Neuronal stem cell (in vitro differentiated cells): Measurements from ENCODE around the gene SLC44A3.

Source experiments
- DNase-seq: peaks from one replicate; pipeline ENCODE4 v3.0.0-alpha.2; 2013; ENCODE audit warnings: low spot score
- H2AFZ ChIP-seq: one replicate; pipeline ENCODE4 v1.6.1; 2013; ENCODE audit warnings: mild to moderate bottlenecking, low read length, inconsistent platforms
- H2AK5ac ChIP-seq: 2 replicates; pipeline ENCODE4 v1.6.1; 2013; ENCODE audit warnings: low read depth, mild to moderate bottlenecking, inconsistent platforms, low read length, moderate library complexity, mixed read lengths
- H2BK120ac ChIP-seq: 2 replicates; pipeline ENCODE4 v1.6.1; 2013; ENCODE audit warnings: low read depth, mild to moderate bottlenecking, inconsistent platforms, low read length, moderate library complexity, mixed read lengths
- H2BK12ac ChIP-seq: one replicate; pipeline ENCODE4 v1.6.1; 2013; ENCODE audit warnings: low read length, inconsistent platforms
- H2BK15ac ChIP-seq: 2 replicates; pipeline ENCODE4 v1.6.1; 2013; ENCODE audit warnings: mild to moderate bottlenecking, low read length, inconsistent platforms, mixed read lengths
- H2BK5ac ChIP-seq: one replicate; pipeline ENCODE4 v1.6.1; 2013; ENCODE audit warnings: inconsistent platforms, mild to moderate bottlenecking, low read length, moderate library complexity
- H3K14ac ChIP-seq: one replicate; pipeline ENCODE4 v1.6.1; 2013; ENCODE audit warnings: low read length, inconsistent platforms
- H3K18ac ChIP-seq: 2 replicates; pipeline ENCODE4 v1.6.1; 2013; ENCODE audit warnings: low read length, inconsistent platforms
- H3K23ac ChIP-seq: 2 replicates; pipeline ENCODE4 v1.6.1; 2013; ENCODE audit warnings: low read depth, mild to moderate bottlenecking, mixed read lengths, low read length, inconsistent platforms; ENCODE audit not compliant: poor library complexity
- H3K27ac ChIP-seq: replicated peaks from 3 replicates; pipeline ENCODE4 v1.5.1; 2013; ENCODE audit warnings: low read length, inconsistent platforms
- H3K27me3 ChIP-seq, 3 experiments: 2 replicates each; pipeline ENCODE4 v1.6.1; 2013; ENCODE audit warnings: low read length in 3 of 3, mild to moderate bottlenecking in 2 of 3, inconsistent platforms in 1 of 3, low read depth in 1 of 3, mixed read lengths in 1 of 3, moderate library complexity in 1 of 3; ENCODE audit not compliant: control insufficient read depth in 3 of 3, insufficient read depth in 3 of 3
- H3K36me3 ChIP-seq, 2 donors: replicated peaks in 1 of 2; 2 replicates each; pipeline ENCODE4 v1.6.1; 2013; ENCODE audit warnings: low read length in 2 of 2; ENCODE audit not compliant: control insufficient read depth in 2 of 2, insufficient read depth in 2 of 2
- H3K4ac ChIP-seq: 2 replicates; pipeline ENCODE4 v1.6.1; 2013; ENCODE audit warnings: inconsistent platforms, mild to moderate bottlenecking, low read length, moderate library complexity
- H3K4me1 ChIP-seq, 2 donors: 1 replicate in 1 of 2; 2 replicates in 1 of 2; pipeline ENCODE4 v1.6.1; 2013; ENCODE audit warnings: low read length in 2 of 2, low read depth in 1 of 2; ENCODE audit not compliant: control insufficient read depth in 2 of 2, insufficient read depth in 1 of 2
- H3K4me2 ChIP-seq: one replicate; pipeline ENCODE4 v1.6.1; 2013; ENCODE audit warnings: mild to moderate bottlenecking, low read length, inconsistent platforms; ENCODE audit not compliant: insufficient read depth, poor library complexity, severe bottlenecking
- H3K4me3 ChIP-seq, 2 donors: 2 replicates each; pipeline ENCODE4 v1.5.1; 2013; ENCODE audit warnings: low read length in 2 of 2, mild to moderate bottlenecking in 2 of 2, inconsistent platforms in 1 of 2, moderate library complexity in 1 of 2
- H3K79me1 ChIP-seq: one replicate; pipeline ENCODE4 v1.6.1; 2013; ENCODE audit warnings: low read depth, mild to moderate bottlenecking, inconsistent platforms, low read length, moderate library complexity
- H3K9ac ChIP-seq: one replicate; pipeline ENCODE4 v1.6.1; 2013; ENCODE audit warnings: mild to moderate bottlenecking, low read depth, low read length, inconsistent platforms; ENCODE audit not compliant: poor library complexity
- H3K9me3 ChIP-seq, 2 donors: replicated peaks in 1 of 2; 2 replicates each; pipeline versions ENCODE3 to v1.6.1; 2013; ENCODE audit warnings: low read length in 2 of 2, mild to moderate bottlenecking in 2 of 2, inconsistent platforms in 1 of 2, low read depth in 1 of 2, mixed read lengths in 1 of 2, moderate library complexity in 1 of 2; ENCODE audit not compliant: control insufficient read depth in 2 of 2, insufficient read depth in 1 of 2
- H4K8ac ChIP-seq: one replicate; pipeline ENCODE4 v1.6.1; 2013; ENCODE audit warnings: low read depth, mild to moderate bottlenecking, inconsistent platforms, low read length, moderate library complexity
- H4K91ac ChIP-seq: one replicate; pipeline ENCODE4 v1.6.1; 2013; ENCODE audit warnings: low read length, low read depth, mild to moderate bottlenecking, inconsistent platforms; ENCODE audit not compliant: poor library complexity
- WGBS, 2 donors: extraction: QIAGEN DNeasy Blood & Tissue Kit; methylation state at CpG; one replicate each; pipeline ENCODE4 v1.1.7; 2013; ENCODE audit warnings: missing lambda C conversion rate in 2 of 2, mixed read lengths in 1 of 2; ENCODE audit not compliant: insufficient read length in 2 of 2, insufficient replicate concordance in 1 of 2; ENCODE audit errors: extremely low coverage in 2 of 2; 5-methylcytosine and 5-hydroxymethylcytosine counted together

SLC44A3 gene

GRCh38 chr1:94942171-94943128 lies 122.3 kb downstream of the SLC44A3 start:
- Histone ChIP-seq H3K9ac (no peak overlapping the region), H3K4ac (no peak overlapping the region), H3K18ac (no peak overlapping the region), H4K8ac (no peak overlapping the region), H3K14ac (no peak overlapping the region), H2BK120ac (no peak overlapping the region), H3K4me2 (no peak overlapping the region), H2AFZ (no peak overlapping the region), H3K4me1 (peaks cover 0 to 6% of the 10 kb centered on the region in 2 donors), H4K91ac (no peak overlapping the region), H3K79me1 (no peaks in the 10 kb centered on the region), H3K36me3 (peaks cover 0 to 5% of the 10 kb centered on the region in 2 donors), H3K9me3 (peaks cover 0 to 5% of the 10 kb centered on the region in 2 donors), H2BK12ac (no peak overlapping the region), H3K23ac (no peak overlapping the region), H3K4me3 (no peak overlapping the region), H3K27me3 (no peaks in the 10 kb centered on the region), H2BK15ac (no peak overlapping the region), H2BK5ac (no peak overlapping the region), H3K27ac (no peak overlapping the region), H2AK5ac (no peak overlapping the region)
- WGBS, 2 donors, result no CpG with 5 or more reads among the region's 8 CpGs
- no peak for DNase-seq
